HG03025 (cell line): Measurements from ENCODE around the gene SLC25A42.

ENCODE experiments used
- ATAC-seq: cut with Tn5 transposase; IDR thresholded peaks from one replicate; pipeline ENCODE4 v1.9.1; 2021; ENCODE audit warnings: mild to moderate bottlenecking, moderate library complexity; ENCODE audit not compliant: unreplicated experiment, low FRiP score

The SLC25A42 gene

GRCh38 chr19:19050104-19050503 is 13.7 kb upstream of the SLC25A42 start:
- ATAC-seq, result no peak

- ATAC-seq, result no peak
These were observed 13.1 kb upstream of the SLC25A42 start for GRCh38 chr19:19050731-19051130.

DNA sequence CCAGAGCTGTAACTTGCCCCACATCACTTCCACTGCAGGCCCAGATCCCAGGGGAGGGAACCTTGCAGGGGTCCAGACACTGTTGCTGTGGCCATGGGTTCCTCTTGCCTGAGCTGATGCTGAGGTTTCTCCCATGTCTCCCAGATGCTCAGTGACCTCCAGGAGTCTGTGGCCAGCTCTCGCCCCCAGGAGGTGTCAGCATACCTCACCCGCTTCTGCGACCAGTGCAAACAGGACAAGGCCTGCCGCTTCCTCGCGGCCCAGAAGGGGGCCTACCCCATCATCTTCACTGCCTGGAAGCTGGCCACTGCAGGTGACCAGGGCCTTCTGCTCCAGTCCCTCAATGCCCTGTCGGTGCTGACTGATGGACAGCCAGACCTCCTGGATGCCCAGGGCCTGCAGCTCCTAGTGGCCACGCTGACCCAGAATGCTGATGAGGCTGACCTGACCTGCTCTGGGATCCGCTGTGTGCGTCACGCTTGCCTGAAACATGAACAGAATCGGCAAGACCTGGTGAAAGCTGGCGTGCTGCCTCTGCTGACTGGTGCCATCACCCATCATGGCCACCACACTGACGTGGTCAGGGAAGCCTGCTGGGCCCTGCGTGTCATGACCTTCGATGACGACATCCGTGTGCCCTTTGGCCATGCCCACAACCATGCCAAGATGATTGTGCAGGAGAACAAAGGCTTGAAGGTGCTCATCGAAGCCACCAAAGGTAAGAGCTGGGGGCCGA is 12.1 kb upstream of the SLC25A42 start:
- no peak for ATAC-seq

DNA sequence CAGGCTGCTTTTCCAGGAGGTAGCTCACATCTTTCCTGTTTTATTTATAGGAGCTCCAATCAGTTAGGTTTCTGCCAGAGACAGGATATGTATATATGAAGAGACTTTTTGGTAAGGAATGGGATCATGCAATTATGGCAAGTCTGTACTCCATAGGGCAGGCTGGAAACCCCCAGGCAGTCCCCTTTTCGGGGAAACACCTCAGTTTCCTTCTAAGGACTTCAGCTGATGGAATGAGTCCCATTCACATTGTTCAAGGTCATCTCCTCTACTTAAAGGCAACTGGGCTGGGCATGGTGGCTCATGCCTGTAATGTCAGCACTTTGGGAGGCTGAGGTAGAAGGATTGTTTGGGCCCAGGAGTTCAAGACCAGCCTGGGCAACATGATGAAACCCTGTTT is 10.9 kb upstream of the SLC25A42 start:
- ATAC-seq, result no peak

DNA sequence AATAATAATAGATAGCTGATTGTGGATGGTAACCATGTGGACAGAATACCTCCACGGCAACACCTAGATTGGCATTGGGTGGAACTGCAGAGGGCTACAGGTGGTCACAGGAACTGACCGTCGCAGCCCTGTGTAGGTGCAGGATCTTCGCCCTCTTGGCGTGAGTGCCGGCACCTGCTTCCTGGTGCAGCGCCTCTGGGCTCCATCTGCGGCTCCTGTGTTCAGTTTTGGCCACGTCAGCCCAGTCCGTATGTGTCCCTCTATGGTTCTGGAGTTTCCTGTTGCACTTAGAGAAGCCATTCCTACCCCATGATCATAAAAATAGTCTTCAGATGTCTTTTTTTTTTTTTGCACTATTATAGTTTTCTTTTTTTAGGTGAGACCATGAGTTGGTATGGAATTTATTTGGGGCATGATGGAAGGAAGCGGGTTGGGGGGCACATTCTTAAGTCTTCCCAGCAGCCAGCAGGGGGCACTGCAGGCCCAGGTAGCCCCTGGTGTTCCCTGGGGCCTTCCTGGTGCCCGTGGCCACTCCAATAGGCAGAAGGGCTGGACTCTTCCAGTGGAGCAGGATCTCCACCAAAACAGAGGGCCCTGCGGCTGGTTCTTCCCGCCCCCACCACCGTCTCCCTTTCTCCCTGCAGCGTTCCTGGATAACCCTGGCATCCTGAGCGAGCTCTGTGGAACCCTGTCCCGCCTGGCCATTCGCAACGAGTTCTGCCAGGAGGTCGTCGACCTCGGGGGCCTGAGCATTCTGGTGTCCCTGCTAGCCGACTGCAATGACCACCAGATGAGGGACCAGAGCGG is 10.1 kb upstream of the SLC25A42 start:
- no peak for ATAC-seq

DNA sequence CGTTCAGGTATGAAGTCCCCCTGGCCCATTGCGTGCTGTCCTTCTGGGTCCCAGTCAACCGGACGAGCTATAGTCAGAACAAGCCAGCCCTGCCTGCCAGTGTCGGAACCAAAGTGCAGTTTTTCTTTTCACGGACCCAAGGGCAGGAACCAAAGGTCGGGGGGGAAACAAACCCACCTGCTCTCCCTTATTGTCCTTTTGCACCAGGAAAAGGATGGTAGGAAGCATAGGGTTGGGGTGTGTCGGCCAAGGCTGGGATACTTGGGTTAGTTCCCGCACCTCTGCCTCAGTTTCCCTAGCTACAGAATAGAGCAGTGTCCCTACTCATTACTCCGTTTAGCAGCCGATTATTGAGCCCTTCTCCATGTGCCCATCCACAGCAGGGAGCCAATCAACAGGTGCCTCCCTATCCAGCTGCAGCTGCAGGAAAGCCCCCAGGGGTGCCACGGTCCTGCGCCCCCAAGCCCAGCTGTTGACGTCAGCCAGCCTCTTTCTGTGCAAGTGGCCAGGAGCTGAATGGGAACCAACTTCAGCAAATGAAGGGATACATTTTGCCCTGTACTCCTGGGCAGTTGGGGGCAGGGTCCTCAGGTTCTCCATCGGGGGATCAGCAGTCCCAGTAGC is 9.4 kb upstream of the SLC25A42 start:
- no peak for ATAC-seq

- ATAC-seq, result no peak
These were observed 8.8 kb upstream of the SLC25A42 start for GRCh38 chr19:19054939-19055440.

GRCh38 chr19:19055701-19056100 is 8.1 kb upstream of the SLC25A42 start:
- no peak for ATAC-seq

DNA sequence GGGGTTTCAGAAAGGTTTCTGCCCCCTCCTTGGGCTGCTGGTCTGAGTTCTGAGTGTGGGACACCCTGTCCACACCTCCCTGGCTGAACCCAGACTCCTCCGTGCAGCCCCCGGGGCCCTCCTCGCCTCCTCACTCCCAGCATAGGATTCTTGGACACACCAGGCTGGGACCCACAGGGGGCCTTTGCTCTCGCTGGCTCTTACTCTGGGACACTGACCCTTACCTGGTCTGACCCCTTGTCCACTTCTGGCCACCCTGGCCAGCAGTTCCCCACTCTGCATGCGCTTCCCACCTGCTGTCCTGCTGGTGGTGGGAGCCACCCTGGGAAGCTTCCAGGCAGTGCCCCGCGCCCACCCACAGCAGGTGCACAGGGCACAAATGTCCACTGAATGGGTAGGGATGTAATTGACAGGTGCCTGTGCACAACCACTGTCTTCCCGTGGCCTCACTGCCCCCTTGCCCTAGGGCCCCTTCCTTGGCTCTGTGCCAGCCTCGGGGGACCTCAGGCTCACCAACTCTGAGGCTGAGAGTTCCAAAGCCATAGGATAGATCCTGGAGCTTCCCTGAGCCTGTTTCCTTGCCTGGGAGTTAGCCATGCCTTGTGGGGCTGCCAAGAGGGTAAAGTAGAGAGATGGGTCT is 7.0 kb upstream of the SLC25A42 start:
- no peak for ATAC-seq

- ATAC-seq, result no peak
These were observed 6.5 kb upstream of the SLC25A42 start for GRCh38 chr19:19057317-19057716.

DNA sequence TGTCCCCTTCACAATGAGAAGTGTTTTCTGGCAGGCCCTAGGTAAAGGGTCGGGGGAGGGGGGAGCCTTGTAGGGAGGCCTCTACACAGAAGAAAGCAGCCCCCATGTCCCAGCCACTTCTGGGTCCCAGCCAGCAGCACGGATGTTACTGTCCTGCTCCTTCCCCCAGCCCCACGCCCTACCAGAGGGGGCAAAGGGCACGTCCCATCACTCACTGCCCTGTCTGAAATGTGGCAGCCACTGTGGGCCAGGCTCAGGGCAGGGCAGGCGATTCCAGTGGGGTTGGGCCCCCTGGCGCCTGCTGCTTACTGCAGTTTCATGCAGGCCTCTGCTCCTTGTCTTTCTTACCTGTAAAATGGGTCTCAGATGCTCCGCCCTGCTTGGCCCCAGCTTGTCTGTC is 6.1 kb upstream of the SLC25A42 start:
- no peak for ATAC-seq

GRCh38 chr19:19059018-19059836 is 4.6 kb upstream of the SLC25A42 start:
- ATAC-seq, result no peak

GRCh38 chr19:19059837-19060611 is 3.8 kb upstream of the SLC25A42 start:
- no peak for ATAC-seq

GRCh38 chr19:19061506-19061905 is 2.3 kb upstream of the SLC25A42 start:
- ATAC-seq, result no peak

DNA sequence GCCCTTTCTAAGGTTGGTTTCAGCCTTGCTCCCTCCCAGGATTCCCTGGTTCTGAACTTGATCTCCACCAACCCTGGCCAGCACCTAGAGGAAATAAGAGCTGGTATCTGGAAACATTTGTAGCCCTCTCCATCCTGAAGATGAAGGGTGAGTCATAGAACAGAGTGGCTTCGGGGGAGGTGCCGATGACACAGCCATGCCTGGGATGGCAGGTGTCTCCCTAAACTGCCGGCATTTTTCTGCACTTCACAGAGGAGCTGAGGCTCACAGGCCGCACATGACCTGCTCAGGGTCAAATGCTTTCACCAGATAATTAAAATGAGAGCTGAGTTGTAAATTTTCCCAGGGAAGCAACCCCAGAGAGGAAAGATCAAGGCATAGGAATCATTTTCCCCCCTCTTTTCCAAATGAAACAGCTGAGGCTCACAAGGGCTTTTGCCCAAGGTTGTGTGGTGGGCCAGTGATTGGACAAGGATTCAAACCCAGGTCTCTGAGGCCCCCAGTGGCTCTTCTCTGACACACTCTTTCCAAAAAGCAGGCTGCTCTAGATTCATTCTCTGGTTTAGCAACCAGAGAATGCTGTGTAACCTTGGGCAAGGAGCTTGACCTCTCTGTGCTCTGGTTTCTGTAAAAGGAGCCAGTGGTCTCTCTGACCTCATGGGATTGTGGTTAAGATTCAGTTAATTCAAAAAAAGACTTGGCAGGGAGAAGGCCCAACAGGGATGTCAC is 1.2 kb upstream of the SLC25A42 start:
- ATAC-seq, result no peak

GRCh38 chr19:19064098-19064722 is 416 bp downstream of the SLC25A42 start:
- ATAC-seq, result peak; percentile 1

GRCh38 chr19:19064811-19065745 is 1.3 kb downstream of the SLC25A42 start:
- no peak for ATAC-seq
